GM04503 (cell line): ENCODE data around the gene DRD3.

Source experiments
- DNase-seq: peaks from one replicate; pipeline ENCODE4 v3.0.0-alpha.2; 2012; ENCODE audit warnings: low read depth

Gene DRD3

GRCh38 chr3:114179575-114179974, 723 bp upstream of the DRD3 start:
- DNase-seq: peak; percentile 28

GRCh38 chr3:114176890-114177289, 2.0 kb downstream of the DRD3 start:
- DNase-seq: no peak

GRCh38 chr3:114176487-114176886, 2.4 kb downstream of the DRD3 start:
- DNase-seq: no peak

- DNase-seq: no peak
Observed at GRCh38 chr3:114175204-114175987, 3.5 kb downstream of the DRD3 start.

GRCh38 chr3:114171677-114172076, 7.2 kb downstream of the DRD3 start:
- no peak for DNase-seq

- DNase-seq: no peak
Observed at GRCh38 chr3:114168150-114168549, 10.7 kb downstream of the DRD3 start.

GRCh38 chr3:114157321-114157720, 21.5 kb downstream of the DRD3 start:
- DNase-seq: no peak

GRCh38 chr3:114155370-114155821, 23.5 kb downstream of the DRD3 start:
- no peak for DNase-seq

GRCh38 chr3:114154321-114154821, 24.5 kb downstream of the DRD3 start:
- no peak for DNase-seq

GRCh38 chr3:114152519-114153151, 26.2 kb downstream of the DRD3 start:
- DNase-seq: peak; percentile 21

GRCh38 chr3:114151091-114151490, 27.8 kb downstream of the DRD3 start:
- DNase-seq: no peak

- DNase-seq: no peak
Observed at GRCh38 chr3:114147251-114147650, 31.6 kb downstream of the DRD3 start.

- DNase-seq: peak; percentile 85
Observed at GRCh38 chr3:114144909-114145688, 33.8 kb downstream of the DRD3 start.

GRCh38 chr3:114143817-114144216, 35.0 kb downstream of the DRD3 start:
- no peak for DNase-seq

- DNase-seq: no peak
Observed at GRCh38 chr3:114139836-114140235, 39.0 kb downstream of the DRD3 start.

- no peak for DNase-seq
Observed at GRCh38 chr3:114133947-114134346, 44.9 kb downstream of the DRD3 start.

- DNase-seq: no peak
Observed at GRCh38 chr3:114132500-114132899, 46.4 kb downstream of the DRD3 start.

- DNase-seq: no peak
Observed at GRCh38 chr3:114128826-114129225, 50.0 kb downstream of the DRD3 start.

- no peak for DNase-seq
Observed at GRCh38 chr3:114128231-114128630, 50.6 kb downstream of the DRD3 start.

GRCh38 chr3:114127517-114127916, 51.3 kb downstream of the DRD3 start:
- no peak for DNase-seq

GRCh38 chr3:114126461-114126860, 52.4 kb downstream of the DRD3 start:
- DNase-seq: no peak

- peak; percentile 44 for DNase-seq
Observed at GRCh38 chr3:114122027-114122709, 56.7 kb downstream of the DRD3 start.
